ENCODE measurements around the gene CCNK.
A peak's percentile ranks its signal among the peaks of the same experiment; 100 is the strongest.

Gene CCNK

GRCh38 chr14:99548871-99549515, 67.8 kb downstream of the CCNK start:
- TF ChIP-seq Cebpa-rat (IDR thresholded peaks at IDR 0.05) = no peak
- no peaks in the 10 kb centered on the region for H3K9me3 ChIP-seq (replicated peaks in 1 of 11)
- peak overlapping the region in 4 of 11 experiments; percentile 5 to 61 (median 58); a peak in 8 of 22 replicates for H3K27ac ChIP-seq
- H3K4me1 ChIP-seq = peaks cover 17 to 84% (median 67%) of the 10 kb centered on the region in 10 experiments
- H3K4me2 ChIP-seq = peak overlapping the region; percentile 3 to 92 (median 73)
- peak overlapping the region in 3 of 10 experiments; percentile 13 to 46 (median 25); a peak in 4 of 20 replicates for H3K4me3 ChIP-seq
- peak overlapping the region in 4 of 11 experiments; percentile 39 to 63 (median 48); a peak in 8 of 22 replicates for H3K9ac ChIP-seq
- H3K36me3 ChIP-seq = no peaks in the 10 kb centered on the region
- H4K20me1 ChIP-seq = peaks cover 5 to 100% (median 95%) of the 10 kb centered on the region in 11 experiments; a peak in 20 of 22 replicates
- peaks cover 0 to 43% (median 0%) of the 10 kb centered on the region in 11 experiments; a peak in 8 of 22 replicates for H3K27me3 ChIP-seq

GRCh38 chr14:99549684-99550083, 68.5 kb downstream of the CCNK start:
- H3K4me2 ChIP-seq = peak overlapping the region in 10 of 11 experiments; percentile 3 to 92 (median 74); a peak in 19 of 22 replicates
- H3K9ac ChIP-seq = peak overlapping the region in 4 of 11 experiments; percentile 39 to 63 (median 48); a peak in 5 of 22 replicates
- TF ChIP-seq Cebpa-rat (IDR thresholded peaks at IDR 0.05) = peak in 1 of 11 experiments; percentile 21; a peak in 1 of 22 replicates
- H3K4me3 ChIP-seq = no peak overlapping the region
- H3K36me3 ChIP-seq = no peaks in the 10 kb centered on the region
- H3K27me3 ChIP-seq = peaks cover 0 to 43% (median 0%) of the 10 kb centered on the region in 11 experiments; a peak in 8 of 22 replicates
- H3K4me1 ChIP-seq = peaks cover 17 to 83% (median 68%) of the 10 kb centered on the region in 10 experiments
- H4K20me1 ChIP-seq = peaks cover 5 to 100% (median 94%) of the 10 kb centered on the region in 11 experiments; a peak in 20 of 22 replicates
- H3K27ac ChIP-seq = peak overlapping the region in 4 of 11 experiments; percentile 5 to 61 (median 58); a peak in 5 of 22 replicates
- no peaks in the 10 kb centered on the region for H3K9me3 ChIP-seq (replicated peaks in 1 of 11)

DNA sequence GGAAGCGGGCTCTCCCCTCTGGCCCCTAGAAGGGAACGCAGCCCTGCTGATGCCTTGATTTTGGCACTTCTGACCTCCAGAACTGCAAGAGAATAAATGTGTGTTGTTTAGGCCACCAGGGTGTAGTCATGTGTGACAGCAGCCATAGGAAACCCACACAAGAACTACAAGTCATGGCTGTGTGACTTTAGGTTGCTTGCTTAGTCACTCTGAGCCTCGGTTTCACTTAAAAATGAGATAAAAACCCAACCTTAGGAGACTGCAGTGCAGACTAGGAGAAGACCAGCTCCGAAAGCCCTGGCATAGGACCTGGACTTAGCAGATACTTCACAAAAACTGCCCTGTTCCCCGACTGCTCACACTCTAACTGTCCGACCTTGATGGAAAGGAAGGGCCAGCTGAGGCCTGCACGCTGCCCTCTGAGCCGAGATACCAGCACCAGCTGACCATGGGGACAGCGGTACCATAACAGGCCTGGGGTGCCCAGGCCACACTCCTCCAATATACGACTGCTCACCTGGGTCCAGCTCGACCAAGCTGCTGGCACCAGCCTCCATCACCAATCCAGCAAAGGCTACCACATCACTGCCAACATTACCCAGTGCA, 69.3 kb downstream of the CCNK start:
- no peak overlapping the region for H3K4me3 ChIP-seq
- H3K36me3 ChIP-seq = no peaks in the 10 kb centered on the region
- H3K27ac ChIP-seq = peak overlapping the region in 1 of 11 experiments; percentile 59; a peak in 1 of 22 replicates
- H3K4me1 ChIP-seq = peaks cover 17 to 76% (median 68%) of the 10 kb centered on the region in 10 experiments
- H4K20me1 ChIP-seq = peaks cover 5 to 100% (median 94%) of the 10 kb centered on the region in 11 experiments; a peak in 20 of 22 replicates
- TF ChIP-seq Cebpa-rat (IDR thresholded peaks at IDR 0.05) = no peak
- peak overlapping the region in 2 of 11 experiments; percentile 53 to 63; a peak in 1 of 22 replicates for H3K9ac ChIP-seq
- H3K27me3 ChIP-seq = peaks cover 0 to 43% (median 0%) of the 10 kb centered on the region in 11 experiments; a peak in 8 of 22 replicates
- H3K4me2 ChIP-seq = peak overlapping the region in 10 of 11 experiments; percentile 28 to 92 (median 74); a peak in 18 of 22 replicates
- H3K9me3 ChIP-seq (replicated peaks in 1 of 11) = no peaks in the 10 kb centered on the region

- H4K20me1 ChIP-seq = peaks cover 5 to 100% (median 91%) of the 10 kb centered on the region in 11 experiments; a peak in 20 of 22 replicates
- H3K36me3 ChIP-seq = no peaks in the 10 kb centered on the region
- no peak overlapping the region for H3K4me3 ChIP-seq
- no peak overlapping the region for H3K9ac ChIP-seq
- no peak for TF ChIP-seq Cebpa-rat (IDR thresholded peaks at IDR 0.05)
- peaks cover 0 to 40% (median 0%) of the 10 kb centered on the region in 11 experiments; a peak in 8 of 22 replicates for H3K27me3 ChIP-seq
- no peaks in the 10 kb centered on the region for H3K9me3 ChIP-seq (replicated peaks in 1 of 11)
- H3K4me2 ChIP-seq = peak overlapping the region in 9 of 11 experiments; percentile 44 to 92 (median 75); a peak in 17 of 22 replicates
- no peak overlapping the region for H3K27ac ChIP-seq
- H3K4me1 ChIP-seq = peaks cover 17 to 68% (median 63%) of the 10 kb centered on the region in 10 experiments
These were observed 70.1 kb downstream of the CCNK start for GRCh38 chr14:99551034-99551922.

DNA sequence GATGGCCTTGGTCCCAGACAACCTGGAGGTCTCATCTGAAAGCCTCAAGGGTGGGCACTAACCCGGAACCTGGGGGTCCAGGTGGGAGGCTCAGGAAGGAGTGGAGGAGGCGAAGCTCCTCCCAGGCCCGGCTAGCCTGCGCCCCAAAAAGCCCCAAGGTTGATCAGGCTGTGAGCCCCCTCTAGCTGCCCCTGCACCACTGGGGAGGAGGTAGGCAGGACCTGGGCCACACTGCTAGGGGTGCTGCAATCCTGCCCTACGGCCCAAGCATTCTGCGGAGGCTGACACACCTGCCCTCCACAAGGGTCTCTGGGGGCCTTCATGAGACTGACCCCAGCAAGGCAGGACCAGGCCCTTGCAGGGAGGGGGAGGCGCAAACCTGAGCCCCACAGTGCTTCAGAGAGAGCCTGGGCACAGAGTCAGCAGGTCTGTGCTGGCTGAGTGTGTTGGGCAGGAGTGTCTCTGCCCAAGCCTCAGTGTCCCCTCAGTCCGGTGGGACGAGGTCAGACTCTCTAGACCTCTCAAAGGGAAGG, 70.9 kb downstream of the CCNK start:
- Histone ChIP-seq H3K27ac (no peak overlapping the region), H3K36me3 (no peaks in the 10 kb centered on the region), H3K4me3 (no peak overlapping the region), H3K9ac (no peak overlapping the region; a peak in 1 of 22 replicates), H4K20me1 (peaks cover 5 to 100% (median 84%) of the 10 kb centered on the region in 11 experiments; a peak in 20 of 22 replicates), H3K4me2 (peak overlapping the region in 5 of 11 experiments; percentile 75 to 92 (median 84); a peak in 6 of 22 replicates), H3K4me1 (peaks cover 17 to 60% (median 55%) of the 10 kb centered on the region in 10 experiments), H3K27me3 (peaks cover 0 to 32% (median 0%) of the 10 kb centered on the region in 11 experiments; a peak in 8 of 22 replicates), H3K9me3 (replicated peaks in 1 of 11) (no peaks in the 10 kb centered on the region)
- TF ChIP-seq Cebpa-rat (IDR thresholded peaks at IDR 0.05) = no peak

DNA sequence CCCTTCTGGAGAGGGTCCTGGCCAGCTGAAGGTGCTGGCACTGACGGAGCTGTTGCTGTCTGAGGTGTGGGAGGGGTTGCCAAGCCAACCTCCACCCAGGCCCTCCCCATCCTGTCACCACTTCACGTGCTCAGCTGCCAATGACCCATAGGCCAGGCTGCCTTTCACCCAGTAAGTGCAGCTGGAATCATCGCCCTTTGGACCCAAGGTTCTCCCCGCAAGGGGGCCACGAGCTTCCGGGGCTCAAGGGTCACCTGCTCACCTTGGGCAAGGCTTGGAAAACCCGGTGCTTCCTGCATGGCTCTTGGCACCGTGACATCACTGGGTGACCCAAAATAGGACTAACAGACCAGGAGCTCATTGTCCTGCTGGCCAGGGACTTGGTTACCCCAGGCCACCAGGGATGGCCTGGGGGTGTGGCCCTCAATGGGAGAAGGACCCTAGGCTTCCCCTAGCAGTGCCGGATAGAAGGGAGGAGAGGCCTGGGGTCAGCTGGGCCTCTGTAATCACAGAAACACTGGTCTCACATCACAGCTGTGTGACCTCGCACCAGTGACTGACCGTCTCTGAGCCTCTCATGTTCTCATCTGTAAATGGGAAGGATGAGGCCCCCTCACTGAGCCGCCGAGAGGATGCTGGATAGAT, 71.5 kb downstream of the CCNK start:
- H3K27me3 ChIP-seq = peaks cover 0 to 26% (median 0%) of the 10 kb centered on the region in 11 experiments; a peak in 8 of 22 replicates
- TF ChIP-seq Cebpa-rat (IDR thresholded peaks at IDR 0.05) = no peak
- peak overlapping the region in 1 of 11 experiments; percentile 75; a peak in 4 of 22 replicates for H3K4me2 ChIP-seq
- no peak overlapping the region for H3K27ac ChIP-seq
- H3K9ac ChIP-seq = no peak overlapping the region; a peak in 1 of 22 replicates
- H4K20me1 ChIP-seq = peaks cover 5 to 100% (median 79%) of the 10 kb centered on the region in 11 experiments; a peak in 20 of 22 replicates
- peaks cover 17 to 54% (median 49%) of the 10 kb centered on the region in 10 experiments for H3K4me1 ChIP-seq
- H3K4me3 ChIP-seq = no peak overlapping the region
- H3K36me3 ChIP-seq = no peaks in the 10 kb centered on the region
- no peaks in the 10 kb centered on the region for H3K9me3 ChIP-seq (replicated peaks in 1 of 11)

- no peak for TF ChIP-seq Cebpa-rat (IDR thresholded peaks at IDR 0.05)
- Histone ChIP-seq H3K27ac (no peak overlapping the region), H3K4me1 (peaks cover 3 to 43% (median 36%) of the 10 kb centered on the region in 10 experiments), H3K9ac (no peak overlapping the region), H4K20me1 (peaks cover 4 to 99% (median 66%) of the 10 kb centered on the region in 11 experiments; a peak in 20 of 22 replicates), H3K36me3 (no peaks in the 10 kb centered on the region; a peak in 1 of 22 replicates), H3K9me3 (replicated peaks in 1 of 11) (no peaks in the 10 kb centered on the region), H3K4me3 (no peak overlapping the region), H3K4me2 (no peak overlapping the region), H3K27me3 (peaks cover 0 to 11% (median 0%) of the 10 kb centered on the region in 11 experiments; a peak in 6 of 22 replicates)
These were observed 73.0 kb downstream of the CCNK start for GRCh38 chr14:99554184-99554583.

All from BLaER1 treated with 17β-estradiol and CSF1 and Interleukin-3, amounts not matched to agents 10 nM and 100 nM (cell line).